ENCODE data around the gene TBC1D22A. TPM values are rescaled to one million over a fixed set of nuclear protein-coding genes. Genes with fewer than 3 reads are reported as not detected.

Gene TBC1D22A
- polyA plus RNA-seq, 1 of the 3 experiments (the other 2 are of a cell fraction): 16.5 TPM

DNA sequence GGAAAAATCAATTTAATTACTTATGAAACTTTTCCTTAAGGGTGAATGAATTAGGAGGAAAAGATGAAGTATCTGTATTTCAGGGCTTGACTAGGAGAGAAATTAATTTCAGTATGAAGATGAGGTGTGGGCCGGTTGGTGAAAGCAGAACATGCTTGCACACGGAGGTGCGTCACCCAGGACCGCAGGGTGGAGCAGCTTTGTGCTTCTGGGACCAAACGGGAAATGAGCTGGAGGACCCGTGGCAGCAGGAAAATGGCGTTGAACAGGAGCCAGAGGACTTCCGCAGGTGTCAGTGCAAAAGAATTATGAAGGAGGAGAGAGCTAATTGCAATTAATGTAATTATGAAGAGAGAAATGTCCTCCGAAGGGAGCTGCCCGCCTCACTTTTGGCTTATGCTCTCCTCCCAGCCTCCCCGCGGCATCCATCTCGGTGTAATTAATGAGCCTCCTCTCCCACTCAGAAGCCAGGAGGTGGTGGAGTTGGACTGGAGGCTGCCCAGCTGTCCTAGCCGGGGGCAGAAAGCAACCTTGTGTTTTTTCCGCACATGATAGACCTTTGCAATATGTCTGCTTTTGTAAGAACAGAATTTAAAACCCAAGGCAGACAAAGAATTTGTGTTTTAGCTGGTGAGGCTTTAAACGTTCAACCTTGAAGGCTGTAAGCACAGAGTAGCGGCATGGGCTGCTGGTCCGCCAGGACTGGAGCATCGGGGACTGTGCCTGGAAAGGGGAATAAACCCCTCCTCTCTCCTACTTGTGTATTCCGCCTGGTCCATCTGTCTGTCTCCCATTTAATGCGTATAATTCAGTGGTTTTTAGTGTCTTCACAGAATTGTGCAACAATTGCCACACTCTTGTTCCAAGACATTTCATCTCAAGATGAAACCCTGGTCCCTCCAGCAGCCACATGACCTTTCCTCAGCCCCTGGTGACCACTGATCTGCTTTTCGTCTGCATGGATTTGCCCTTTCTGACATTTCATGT lies 180.6 kb downstream of the TBC1D22A start:
- Histone ChIP-seq H3K9me2 (no peaks in the 10 kb centered on the region), H3K27me3 (ENCODE audit: insufficient read depth) (no peaks in the 10 kb centered on the region), H3K36me3 (replicated peaks in 1 of 2; ENCODE audit: control insufficient read depth in 1 of 2, insufficient read depth in 2 of 2, low read length in 1 of 2) (no peaks in the 10 kb centered on the region), H3K9me3 (no peaks in the 10 kb centered on the region), H3K4me1 (ENCODE audit: control insufficient read depth in 1 of 2, insufficient read depth in 2 of 2, low read depth in 1 of 2, low read length in 1 of 2) (no peaks in the 10 kb centered on the region; a peak in 1 of 4 replicates), H3K9ac (no peak overlapping the region), H2AFZ (ENCODE audit: low read depth) (no peak overlapping the region), H3K4me3 (ENCODE audit: low read depth in 2 of 2, low read length in 1 of 2) (no peak overlapping the region), H4K20me1 (ENCODE audit: insufficient read depth) (no peaks in the 10 kb centered on the region), H3K4me2 (no peak overlapping the region), H3F3A (replicated peaks; ENCODE audit: insufficient read depth) (no peaks in the 10 kb centered on the region), H3K27ac (ENCODE audit: low read depth in 2 of 2, low read length in 1 of 2) (no peak overlapping the region), H3K79me2 (ENCODE audit: insufficient read depth) (no peaks in the 10 kb centered on the region; the same call in 1 of the 2 replicates)
- 96% methylated on average over 22 of the region's 22 CpGs for WGBS (ENCODE audit: low lambda C conversion rate)
- CTCF ChIA-PET: interaction anchor here (2.0 kb wide), 1 partner anchor 140 kb away, joined by 6 read pairs; no protein-coding TSS in a partner anchor
- no peak for DNase-seq
- POLR2A ChIA-PET: no interaction called here
- TF ChIP-seq GABPA (IDR thresholded peaks at IDR 0.05; ENCODE audit: low read depth) (no peak), EZH2phosphoT487 (IDR thresholded peaks at IDR 0.05; ENCODE audit: borderline replicate concordance, low read depth) (no peak), JUND (IDR thresholded peaks at IDR 0.05) (no peak), SMC3 (IDR thresholded peaks at IDR 0.05; ENCODE audit: low read depth, low read length) (no peak), GATA2 (CRISPR knock-in tag; IDR thresholded peaks at IDR 0.05) (no peak), EP300 (IDR thresholded peaks at IDR 0.05; ENCODE audit: borderline replicate concordance in 1 of 2, low read depth in 1 of 2, low read length in 1 of 2) (no peak), MXI1 (IDR thresholded peaks at IDR 0.05; ENCODE audit: low read depth, low read length) (no peak), CHD2 (IDR thresholded peaks at IDR 0.05; ENCODE audit: low read length, partially characterized antibody) (no peak), MEF2A (IDR thresholded peaks at IDR 0.05; ENCODE audit: borderline replicate concordance, low read depth) (no peak), NFIC (IDR thresholded peaks at IDR 0.05; ENCODE audit: borderline replicate concordance) (no peak), POLR2AphosphoS5 (IDR thresholded peaks at IDR 0.05; ENCODE audit: low read depth, low read length) (no peak), FOSL2 (IDR thresholded peaks at IDR 0.05; ENCODE audit: borderline replicate concordance, low read depth) (no peak), ELF1 (IDR thresholded peaks at IDR 0.05) (no peak)
- TF ChIP-seq, protein P1, sequence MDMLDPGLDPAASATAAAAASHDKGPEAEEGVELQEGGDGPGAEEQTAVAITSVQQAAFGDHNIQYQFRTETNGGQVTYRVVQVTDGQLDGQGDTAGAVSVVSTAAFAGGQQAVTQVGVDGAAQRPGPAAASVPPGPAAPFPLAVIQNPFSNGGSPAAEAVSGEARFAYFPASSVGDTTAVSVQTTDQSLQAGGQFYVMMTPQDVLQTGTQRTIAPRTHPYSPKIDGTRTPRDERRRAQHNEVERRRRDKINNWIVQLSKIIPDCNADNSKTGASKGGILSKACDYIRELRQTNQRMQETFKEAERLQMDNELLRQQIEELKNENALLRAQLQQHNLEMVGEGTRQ (IDR thresholded peaks at IDR 0.05; ENCODE audit: borderline replicate concordance, low read depth, low read length): no peak
- TF ChIP-seq, protein P2, sequence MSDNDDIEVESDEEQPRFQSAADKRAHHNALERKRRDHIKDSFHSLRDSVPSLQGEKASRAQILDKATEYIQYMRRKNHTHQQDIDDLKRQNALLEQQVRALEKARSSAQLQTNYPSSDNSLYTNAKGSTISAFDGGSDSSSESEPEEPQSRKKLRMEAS (IDR thresholded peaks at IDR 0.05; ENCODE audit: low read depth): no peak
- TF ChIP-seq, protein P3, sequence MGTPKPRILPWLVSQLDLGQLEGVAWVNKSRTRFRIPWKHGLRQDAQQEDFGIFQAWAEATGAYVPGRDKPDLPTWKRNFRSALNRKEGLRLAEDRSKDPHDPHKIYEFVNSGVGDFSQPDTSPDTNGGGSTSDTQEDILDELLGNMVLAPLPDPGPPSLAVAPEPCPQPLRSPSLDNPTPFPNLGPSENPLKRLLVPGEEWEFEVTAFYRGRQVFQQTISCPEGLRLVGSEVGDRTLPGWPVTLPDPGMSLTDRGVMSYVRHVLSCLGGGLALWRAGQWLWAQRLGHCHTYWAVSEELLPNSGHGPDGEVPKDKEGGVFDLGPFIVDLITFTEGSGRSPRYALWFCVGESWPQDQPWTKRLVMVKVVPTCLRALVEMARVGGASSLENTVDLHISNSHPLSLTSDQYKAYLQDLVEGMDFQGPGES (IDR thresholded peaks at IDR 0.05; ENCODE audit: low read depth, low read length): no peak
- TF ChIP-seq, protein P4, sequence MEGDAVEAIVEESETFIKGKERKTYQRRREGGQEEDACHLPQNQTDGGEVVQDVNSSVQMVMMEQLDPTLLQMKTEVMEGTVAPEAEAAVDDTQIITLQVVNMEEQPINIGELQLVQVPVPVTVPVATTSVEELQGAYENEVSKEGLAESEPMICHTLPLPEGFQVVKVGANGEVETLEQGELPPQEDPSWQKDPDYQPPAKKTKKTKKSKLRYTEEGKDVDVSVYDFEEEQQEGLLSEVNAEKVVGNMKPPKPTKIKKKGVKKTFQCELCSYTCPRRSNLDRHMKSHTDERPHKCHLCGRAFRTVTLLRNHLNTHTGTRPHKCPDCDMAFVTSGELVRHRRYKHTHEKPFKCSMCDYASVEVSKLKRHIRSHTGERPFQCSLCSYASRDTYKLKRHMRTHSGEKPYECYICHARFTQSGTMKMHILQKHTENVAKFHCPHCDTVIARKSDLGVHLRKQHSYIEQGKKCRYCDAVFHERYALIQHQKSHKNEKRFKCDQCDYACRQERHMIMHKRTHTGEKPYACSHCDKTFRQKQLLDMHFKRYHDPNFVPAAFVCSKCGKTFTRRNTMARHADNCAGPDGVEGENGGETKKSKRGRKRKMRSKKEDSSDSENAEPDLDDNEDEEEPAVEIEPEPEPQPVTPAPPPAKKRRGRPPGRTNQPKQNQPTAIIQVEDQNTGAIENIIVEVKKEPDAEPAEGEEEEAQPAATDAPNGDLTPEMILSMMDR (IDR thresholded peaks at IDR 0.05): no peak
